Liver (tissue), 9 donors: ENCODE measurements around the gene PRELID1. TPM values are rescaled to one million over a fixed set of nuclear protein-coding genes. Genes with fewer than 3 reads are reported as not detected.

Experiments used
- DNase-seq: peaks from one replicate; pipeline ENCODE4 v3.0.0-alpha.2; 2017; ENCODE audit warnings: low spot score
- H3K27ac ChIP-seq, 2 donors: one replicate each; pipeline ENCODE4 v1.7.0; 2013; ENCODE audit warnings: inconsistent platforms in 2 of 2, low read length in 2 of 2, control low read depth in 1 of 2, low read depth in 1 of 2, mild to moderate bottlenecking in 1 of 2
- H3K27me3 ChIP-seq, 4 donors: one replicate each; pipeline versions ENCODE4 v1.6.1 to v1.7.0; 2013; ENCODE audit warnings: low read length in 3 of 4, inconsistent platforms in 1 of 4, mild to moderate bottlenecking in 1 of 4, moderate library complexity in 1 of 4; ENCODE audit not compliant: control insufficient read depth in 4 of 4, insufficient read depth in 4 of 4
- H3K36me3 ChIP-seq, 4 donors: one replicate each; pipeline versions ENCODE4 v1.6.1 to v1.7.0; 2013; ENCODE audit warnings: low read length in 3 of 4, mild to moderate bottlenecking in 3 of 4, low read depth in 1 of 4, moderate library complexity in 1 of 4; ENCODE audit not compliant: control insufficient read depth in 4 of 4, insufficient read depth in 3 of 4
- H3K4me1 ChIP-seq, 4 donors: one replicate each; pipeline versions ENCODE4 v1.6.1 to v1.7.0; 2013; ENCODE audit warnings: low read length in 3 of 4, mild to moderate bottlenecking in 3 of 4, moderate library complexity in 1 of 4; ENCODE audit not compliant: control insufficient read depth in 4 of 4, insufficient read depth in 4 of 4
- H3K4me3 ChIP-seq, 3 donors: one replicate each; pipeline versions ENCODE4 v1.6.1 to v1.7.0; 2013; ENCODE audit warnings: low read length in 3 of 3, control low read depth in 1 of 3, low read depth in 1 of 3, mild to moderate bottlenecking in 1 of 3
- H3K9ac ChIP-seq, 2 donors: one replicate each; pipeline ENCODE4 v1.7.0; 2013; ENCODE audit warnings: low read length in 2 of 2, mild to moderate bottlenecking in 2 of 2, moderate library complexity in 2 of 2, control low read depth in 1 of 2, low read depth in 1 of 2
- H3K9me3 ChIP-seq, 4 donors: one replicate each; pipeline versions ENCODE4 v1.6.1 to v1.7.0; 2013; ENCODE audit warnings: low read length in 3 of 4; ENCODE audit not compliant: control insufficient read depth in 4 of 4
- ATF3 ChIP-seq: IDR thresholded peaks from 2 replicates; pipeline ENCODE4 v1.6.1; 2016; ENCODE audit warnings: antibody characterized with exemption
- CTCF ChIP-seq: fragments of 150-350 bp; IDR thresholded peaks from 2 replicates; pipeline ENCODE4 v1.5.1; 2017; ENCODE audit warnings: improper control_type of control experiment, low read depth, low read length; ENCODE audit not compliant: missing input control
- EGR1 ChIP-seq, 2 donors: IDR thresholded peaks; 2 replicates each; pipeline ENCODE4 v1.6.1; 2016 to 2018; ENCODE audit warnings: antibody characterized with exemption in 2 of 2, low read depth in 2 of 2
- FOXA1 ChIP-seq: IDR thresholded peaks from 2 replicates; pipeline ENCODE4 v1.6.1; 2016; ENCODE audit warnings: antibody characterized with exemption
- FOXA2 ChIP-seq: IDR thresholded peaks from 2 replicates; pipeline ENCODE4 v1.6.1; 2016; ENCODE audit warnings: antibody characterized with exemption
- GABPA ChIP-seq, 2 donors: IDR thresholded peaks in 1 of 2; conservative IDR thresholded peaks in 1 of 2; 2 replicates each; pipeline ENCODE4 v1.6.1; 2016; ENCODE audit warnings: antibody characterized with exemption in 2 of 2, mild to moderate bottlenecking in 1 of 2, moderate library complexity in 1 of 2
- HNF4A ChIP-seq, 2 donors: conservative IDR thresholded peaks; 2 replicates each; pipeline ENCODE4 v1.6.1; 2016; ENCODE audit warnings: antibody characterized with exemption in 2 of 2, mild to moderate bottlenecking in 2 of 2
- HNF4G ChIP-seq: IDR thresholded peaks from 2 replicates; pipeline ENCODE4 v1.6.1; 2016; ENCODE audit warnings: antibody characterized with exemption
- JUND ChIP-seq, 2 donors: IDR thresholded peaks; 2 replicates each; pipeline ENCODE4 v1.6.1; 2016; ENCODE audit warnings: antibody characterized with exemption in 2 of 2
- MAX ChIP-seq: IDR thresholded peaks from 2 replicates; pipeline ENCODE4 v1.6.1; 2016; ENCODE audit warnings: antibody characterized with exemption
- NR2F2 ChIP-seq: IDR thresholded peaks from 2 replicates; pipeline ENCODE4 v1.6.1; 2016; ENCODE audit warnings: antibody characterized with exemption
- RAD21 ChIP-seq, 2 donors: IDR thresholded peaks; 2 replicates each; pipeline ENCODE4 v1.6.1; 2016; ENCODE audit warnings: antibody characterized with exemption in 2 of 2, mild to moderate bottlenecking in 2 of 2
- REST ChIP-seq: IDR thresholded peaks from 2 replicates; pipeline ENCODE4 v1.6.1; 2016; ENCODE audit warnings: antibody characterized with exemption, mild to moderate bottlenecking
- RXRA ChIP-seq, 2 donors: IDR thresholded peaks; 2 replicates each; pipeline ENCODE4 v1.6.1; 2017 to 2018; ENCODE audit warnings: antibody characterized with exemption in 2 of 2, mild to moderate bottlenecking in 1 of 2
- SP1 ChIP-seq: IDR thresholded peaks from 2 replicates; pipeline ENCODE4 v1.6.1; 2018; ENCODE audit warnings: antibody characterized with exemption, mild to moderate bottlenecking
- TAF1 ChIP-seq: conservative IDR thresholded peaks from 2 replicates; pipeline ENCODE4 v1.6.1; 2016; ENCODE audit warnings: antibody characterized with exemption, mild to moderate bottlenecking
- YY1 ChIP-seq: IDR thresholded peaks from 2 replicates; pipeline ENCODE4 v1.6.1; 2016; ENCODE audit warnings: antibody characterized with exemption, mild to moderate bottlenecking
- ZBTB33 ChIP-seq: IDR thresholded peaks from 2 replicates; pipeline ENCODE4 v1.6.1; 2016; ENCODE audit warnings: antibody characterized with exemption
- WGBS: extraction: QIAGEN DNeasy Blood & Tissue Kit; methylation state at CpG from one replicate; pipeline ENCODE4 v1.1.7; 2013; 5-methylcytosine and 5-hydroxymethylcytosine counted together
- polyA plus RNA-seq, 2 donors: library from polyadenylated mRNA; stranded (reverse) in 1 of 2; unstranded in 1 of 2; fragments of 200-250 nt in 1 of 2; fragments of >200 nt in 1 of 2; fragmentation: Nextera tagmentation in 1 of 2; extraction: Ambion mirVana in 1 of 2; gene quantifications; one replicate each; pipeline versions ENCODE4 v1.2.1 to v1.2.3, GENCODE V29; 2013 to 2015
- total RNA-seq, 2 donors: library from RNA; depleted of rRNA; stranded (reverse); fragments of >200 nt; gene quantifications; one replicate each; pipeline ENCODE4 v1.2.3, GENCODE V29; 2014
- donor health status: healthy.
- donor health status: healthy.
- donor health status: healthy.
- donor health status: healthy.
- donor health status: healthy.

The PRELID1 gene
- total and polyA plus RNA-seq, 4 donors: 47.9 to 200 (median 85.3) TPM

- WGBS: 97% methylated on average over 16 of the region's 16 CpGs
- TF ChIP-seq ATF3 (no peak), FOXA2 (no peak), GABPA (IDR thresholded peaks at IDR 0.05 in 1 of 2, conservative IDR thresholded peaks at IDR 0.05 in 1 of 2) (no peak), RAD21 (IDR thresholded peaks at IDR 0.05) (no peak), REST (no peak), HNF4G (no peak), TAF1 (no peak), RXRA (IDR thresholded peaks at IDR 0.05) (no peak), NR2F2 (no peak), ZBTB33 (no peak), FOXA1 (no peak), YY1 (no peak), JUND (IDR thresholded peaks at IDR 0.05) (no peak), HNF4A (conservative IDR thresholded peaks at IDR 0.05) (no peak)
- no peak for DNase-seq
- Histone ChIP-seq H3K4me1 (no peaks in the 10 kb centered on the region), H3K27ac (no peak overlapping the region), H3K36me3 (peaks cover 1 to 55% (median 45%) of the 10 kb centered on the region in 4 donors), H3K9ac (no peak overlapping the region), H3K9me3 (no peaks in the 10 kb centered on the region), H3K27me3 (no peaks in the 10 kb centered on the region), H3K4me3 (no peak overlapping the region)
Measured at GRCh38 chr5:177265395-177265794, 38.2 kb upstream of the PRELID1 start.

- H3K9me3 ChIP-seq: no peaks in the 10 kb centered on the region
- peaks cover 3 to 52% (median 48%) of the 10 kb centered on the region in 4 donors for H3K36me3 ChIP-seq
- no peak overlapping the region for H3K4me3 ChIP-seq
- DNase-seq: no peak
- H3K27me3 ChIP-seq: no peaks in the 10 kb centered on the region
- no peak overlapping the region for H3K9ac ChIP-seq
- WGBS: 97% methylated on average over 7 of the region's 7 CpGs
- H3K27ac ChIP-seq: no peak overlapping the region
- H3K4me1 ChIP-seq: peaks cover 0 to 4% (median 0%) of the 10 kb centered on the region in 4 donors
- no peak for TF ChIP-seq JUND (IDR thresholded peaks at IDR 0.05)
- TF ChIP-seq NR2F2: no peak
- TF ChIP-seq REST: no peak
- TF ChIP-seq SP1: no peak
- TF ChIP-seq FOXA2: no peak
- no peak for TF ChIP-seq CTCF
- TF ChIP-seq EGR1 (IDR thresholded peaks at IDR 0.05; ENCODE audit: low read depth in 2 of 2): no peak
- no peak for TF ChIP-seq RXRA (IDR thresholded peaks at IDR 0.05)
- TF ChIP-seq HNF4G: no peak
- no peak for TF ChIP-seq YY1
- TF ChIP-seq HNF4A (conservative IDR thresholded peaks at IDR 0.05): no peak
- no peak for TF ChIP-seq ZBTB33
- TF ChIP-seq MAX: no peak
- TF ChIP-seq TAF1: no peak
Measured at GRCh38 chr5:177269232-177269895, 34.2 kb upstream of the PRELID1 start.
